Colon (tissue), 2 donors: ENCODE measurements around the gene COL24A1.
"Not testable (repeated sequence)": the region's sequence is repeated elsewhere in the genome, so short reads cannot be mapped to it uniquely, and the experiment has no call there.

Source experiments
- FAIRE-seq: peaks from 2 replicates; lab custom pipeline; 2012; peaks lifted over from hg19 to GRCh38; lab: Jason Lieb, UNC
- donor health status: control.
- donor health status: control.

The COL24A1 gene

GRCh38 chr1:86072474-86072873, 84.1 kb downstream of the COL24A1 start:
- FAIRE-seq = not testable (repeated sequence)

DNA sequence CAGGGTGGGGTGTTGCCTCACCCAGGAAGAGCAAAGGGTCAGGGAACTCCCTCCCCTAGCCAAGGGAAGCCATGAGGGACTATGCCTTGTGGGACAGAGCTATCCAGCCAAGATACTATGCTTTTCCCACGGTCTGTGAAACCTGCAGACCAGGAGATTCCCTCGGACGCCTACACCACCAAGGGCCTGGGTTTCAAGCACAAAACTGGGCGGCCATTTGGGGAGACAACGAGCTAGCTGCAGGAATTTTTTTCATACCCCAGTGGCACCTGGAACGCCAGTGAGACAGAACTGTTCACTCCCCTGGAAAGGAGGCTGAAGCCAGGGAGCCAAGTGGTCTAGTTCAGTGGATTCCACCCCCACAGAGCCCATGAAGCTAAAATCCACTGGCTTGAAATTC, 84.7 kb downstream of the COL24A1 start:
- not testable (repeated sequence) for FAIRE-seq

DNA sequence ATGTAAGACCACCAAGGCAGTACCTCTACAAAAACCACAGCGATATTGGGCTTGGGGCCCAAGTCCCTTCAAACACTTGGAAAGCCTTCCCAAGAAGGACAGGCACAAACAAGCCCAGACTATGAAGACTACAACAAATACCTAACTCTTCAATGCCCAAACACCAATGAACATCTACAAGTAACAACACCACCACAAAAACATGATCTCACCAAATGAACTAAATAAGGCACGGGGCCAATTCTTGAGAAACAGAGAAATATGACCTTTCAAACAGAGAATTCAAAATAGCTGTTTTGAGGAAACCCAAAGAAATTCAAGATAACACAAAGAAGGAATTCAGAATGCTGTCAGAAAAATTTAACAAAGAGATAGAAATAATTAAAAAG, 86.8 kb downstream of the COL24A1 start:
- FAIRE-seq = no peak

- no peak for FAIRE-seq
Measured at GRCh38 chr1:86068841-86069756, 87.5 kb downstream of the COL24A1 start.

- FAIRE-seq = no peak
Measured at GRCh38 chr1:86068271-86068721, 88.3 kb downstream of the COL24A1 start.

DNA sequence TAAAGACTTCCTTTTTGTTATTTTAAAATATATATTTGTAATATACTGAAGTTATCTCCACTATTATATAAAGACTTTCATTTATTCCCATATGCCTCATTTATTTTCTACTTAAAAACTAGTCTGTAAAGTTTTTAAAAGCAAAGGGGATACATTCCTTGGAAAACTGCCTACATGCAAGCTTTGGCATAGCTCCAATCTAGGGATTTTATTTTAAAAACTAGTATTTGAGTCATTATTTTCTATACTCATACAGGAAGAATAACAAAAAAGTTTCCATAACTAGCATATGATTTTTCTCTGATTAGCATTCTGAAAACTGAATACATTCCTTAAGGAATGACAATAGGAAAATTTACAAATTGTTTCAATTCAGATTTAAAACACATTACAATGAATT, 88.9 kb downstream of the COL24A1 start:
- FAIRE-seq = no peak

GRCh38 chr1:86064899-86065298, 91.7 kb downstream of the COL24A1 start:
- no peak for FAIRE-seq

GRCh38 chr1:86063721-86064120, 92.9 kb downstream of the COL24A1 start:
- no peak for FAIRE-seq

- FAIRE-seq = no peak
Measured at GRCh38 chr1:86062453-86062852, 94.1 kb downstream of the COL24A1 start.

GRCh38 chr1:86061551-86061990, 95.0 kb downstream of the COL24A1 start:
- no peak for FAIRE-seq

- FAIRE-seq = no peak
Measured at GRCh38 chr1:86054396-86054795, 102.2 kb downstream of the COL24A1 start.

DNA sequence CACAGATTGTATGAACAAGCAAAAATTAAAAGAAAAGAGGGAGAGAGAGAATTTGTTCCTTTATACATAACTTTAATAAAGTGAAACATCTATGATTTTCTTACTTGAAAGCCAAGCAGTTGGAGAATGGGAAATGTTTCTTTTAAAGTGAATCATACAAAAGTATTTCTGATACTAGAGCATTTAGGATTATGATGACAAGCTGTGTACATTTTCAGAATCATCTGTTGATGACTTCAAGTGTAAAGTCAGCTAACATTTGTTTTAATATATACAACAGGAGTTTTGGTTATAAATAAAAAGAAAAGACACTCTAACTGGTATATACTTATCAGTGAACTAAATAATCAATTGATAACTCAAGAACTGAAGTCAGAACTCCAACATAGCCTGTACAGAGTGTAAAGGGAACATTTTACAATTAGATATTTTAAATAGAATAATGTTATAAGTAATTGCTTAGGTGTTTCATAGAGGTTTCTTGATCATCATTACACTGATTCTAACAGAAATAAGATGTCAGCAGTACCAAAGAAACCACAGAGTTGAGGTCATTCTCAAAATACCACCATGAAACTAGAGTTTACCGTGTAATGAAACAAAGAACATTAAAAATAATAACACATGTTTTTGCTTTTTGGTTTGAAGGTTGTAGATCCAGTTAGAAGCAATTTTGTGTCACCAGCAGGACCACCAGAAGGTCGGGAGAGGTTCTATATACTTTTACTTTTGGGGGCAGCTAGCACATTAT, 103.4 kb downstream of the COL24A1 start:
- no peak for FAIRE-seq

- FAIRE-seq = no peak
Measured at GRCh38 chr1:86035101-86035500, 121.5 kb downstream of the COL24A1 start.

DNA sequence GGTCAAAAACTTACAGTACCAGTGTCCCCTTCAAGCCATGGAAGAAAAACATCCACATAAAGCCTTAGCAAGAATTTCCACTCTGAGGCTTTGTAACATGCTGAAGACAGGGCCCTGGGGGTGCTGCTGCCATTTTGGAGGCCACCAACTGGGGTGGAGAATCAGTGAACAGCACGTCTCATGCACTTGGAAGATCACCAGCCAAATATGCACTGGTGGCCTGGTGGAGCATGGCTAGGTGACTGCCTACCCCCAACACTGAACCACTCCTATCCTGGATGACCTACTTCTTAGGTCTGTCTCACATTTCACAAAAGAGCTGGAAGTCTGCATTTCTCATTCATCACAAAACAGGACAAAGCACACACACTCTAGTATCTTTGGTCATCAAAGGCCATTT, 126.4 kb downstream of the COL24A1 start:
- no peak for FAIRE-seq

DNA sequence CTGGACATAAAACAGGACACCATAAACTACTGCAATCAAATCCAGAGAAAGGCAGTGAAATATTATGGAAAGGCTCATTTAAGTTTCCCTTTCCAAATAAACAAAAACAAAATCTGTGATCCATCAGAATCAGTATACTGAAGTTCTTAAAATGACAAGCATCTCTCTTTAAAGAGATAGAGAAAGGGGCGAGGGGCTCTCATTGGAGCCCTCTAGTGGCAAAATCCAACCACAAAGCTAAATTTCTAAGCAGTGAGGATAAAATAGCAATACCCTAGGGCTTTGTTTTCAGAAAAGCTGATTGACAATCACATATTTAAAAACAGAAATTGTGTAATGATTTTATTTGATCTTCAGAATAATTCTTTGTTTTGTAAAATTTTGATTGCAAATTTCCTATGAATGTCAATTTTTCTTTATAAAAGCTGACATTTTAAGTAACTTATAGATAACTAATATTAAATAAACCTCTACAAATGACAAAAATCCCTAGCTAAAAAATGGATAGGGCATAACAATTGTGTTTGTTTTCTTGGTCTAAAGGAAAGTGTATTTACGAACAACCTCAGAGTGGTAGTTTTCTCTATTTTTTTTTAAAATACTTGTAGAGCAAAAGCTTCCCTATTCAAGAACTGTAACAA, 138.2 kb downstream of the COL24A1 start:
- no peak for FAIRE-seq

GRCh38 chr1:86016076-86016759, 140.4 kb downstream of the COL24A1 start:
- FAIRE-seq = no peak

DNA sequence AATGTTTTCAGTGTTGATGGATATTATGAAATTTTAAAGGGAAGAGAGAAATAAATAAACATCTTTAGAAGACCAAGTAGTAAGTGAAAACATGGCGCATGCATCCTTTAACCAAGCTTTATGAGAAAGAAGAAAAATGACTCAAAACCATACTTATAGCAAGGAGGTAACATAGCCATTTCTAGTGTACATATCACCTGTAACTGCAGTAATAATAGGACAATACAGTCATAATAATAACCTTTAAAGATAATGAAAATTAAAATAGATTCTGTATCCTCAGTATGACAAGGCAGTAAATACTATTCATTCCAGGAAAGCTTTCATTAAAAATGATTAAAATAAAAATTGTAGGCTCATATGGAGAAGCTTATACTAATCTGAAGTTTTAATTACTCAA, 141.2 kb downstream of the COL24A1 start:
- FAIRE-seq = no peak

DNA sequence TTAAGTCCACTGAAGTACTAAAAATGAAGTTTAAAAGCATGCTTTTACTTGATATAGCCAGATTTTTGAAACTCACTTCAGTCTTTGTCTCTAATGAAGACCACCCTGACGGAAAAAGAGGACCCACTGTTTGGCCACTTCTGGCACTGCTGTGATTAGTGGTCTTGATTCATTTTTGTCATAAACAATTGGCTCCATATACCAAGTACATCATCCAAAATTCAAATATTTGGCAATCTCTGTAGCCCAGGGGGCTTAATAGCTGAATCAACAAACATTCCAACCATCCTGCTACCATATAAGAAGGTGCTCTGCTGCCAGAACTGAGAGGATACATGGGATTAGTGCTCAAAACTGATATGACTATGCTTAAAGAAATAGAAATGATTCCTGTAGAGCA, 156.0 kb downstream of the COL24A1 start:
- no peak for FAIRE-seq

DNA sequence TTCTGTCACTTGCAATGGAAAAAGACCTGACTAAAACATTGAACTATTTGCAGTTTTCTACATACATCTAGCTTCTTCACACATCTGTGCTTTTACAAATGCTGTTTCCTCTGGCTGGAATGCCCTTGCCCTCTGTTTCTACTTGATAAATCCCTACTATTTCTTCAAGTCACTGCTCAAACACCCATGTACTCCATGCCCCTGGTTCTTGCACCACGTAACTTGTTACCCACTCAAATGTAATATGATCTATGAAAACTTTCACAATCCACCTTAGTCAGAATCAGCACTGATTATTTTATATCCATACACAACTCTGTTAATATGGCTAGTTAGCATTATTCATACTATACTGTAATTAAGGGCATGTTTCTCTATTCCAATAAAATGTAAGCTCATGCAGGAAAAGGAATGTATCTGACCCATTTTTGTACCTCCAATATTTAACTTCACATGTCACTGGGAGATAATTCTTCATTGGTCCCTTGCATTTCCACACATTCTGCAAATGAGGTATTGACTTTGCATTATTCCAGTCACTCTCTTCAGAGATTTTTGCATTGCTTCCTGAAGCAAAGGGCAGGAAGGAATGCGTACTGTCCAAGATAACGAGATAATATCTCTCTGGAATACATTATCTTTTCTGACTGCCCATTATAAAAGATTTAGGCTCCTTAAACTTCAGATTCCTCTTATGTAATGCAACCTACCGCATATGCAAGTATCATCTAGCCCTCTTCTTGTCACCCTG, 158.3 kb downstream of the COL24A1 start:
- no peak for FAIRE-seq

GRCh38 chr1:85992791-85993190, 163.8 kb downstream of the COL24A1 start:
- FAIRE-seq = no peak

DNA sequence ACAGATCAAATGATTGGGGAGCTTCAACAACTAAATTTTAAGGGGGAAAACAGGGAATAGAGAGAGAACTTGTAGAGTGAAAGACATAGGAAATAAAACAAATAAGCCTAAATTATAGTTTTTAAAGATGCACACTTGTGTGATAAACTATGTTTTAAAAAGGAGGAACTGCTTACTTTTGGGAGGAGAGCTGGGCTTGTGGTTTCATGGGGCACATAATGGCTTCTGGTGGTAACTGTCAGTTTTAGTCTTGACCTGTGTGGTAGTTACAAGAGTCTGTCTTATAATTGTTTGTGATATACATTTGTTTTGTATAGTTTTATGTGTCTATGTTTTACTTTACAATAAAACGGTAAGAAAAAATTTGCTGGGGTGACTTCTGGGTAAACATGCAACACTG, 165.3 kb downstream of the COL24A1 start:
- no peak for FAIRE-seq
